ENCODE data around the gene RAB3A.

RAB3A gene

DNA sequence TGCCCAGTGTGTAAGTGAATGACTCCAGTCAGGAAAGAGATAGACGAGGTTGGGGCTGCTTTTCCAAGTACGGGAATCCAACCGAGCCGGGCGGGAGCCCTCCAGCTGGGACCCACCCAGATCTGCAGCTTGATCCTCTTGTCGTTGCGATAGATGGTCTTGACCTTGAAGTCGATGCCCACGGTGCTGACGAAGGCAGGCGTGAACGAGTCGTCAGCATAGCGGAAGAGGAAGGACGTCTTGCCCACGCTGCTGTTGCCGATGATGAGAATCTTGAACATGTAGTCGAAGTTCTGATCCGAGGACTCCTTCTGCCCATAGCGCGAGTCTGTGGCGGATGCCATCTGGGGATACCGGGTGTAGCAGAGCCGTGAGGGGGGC is 1.5 kb downstream of the RAB3A start:
- no peak for FAIRE-seq
- no peak for DNase-seq (ENCODE audit: low spot score)

DNA sequence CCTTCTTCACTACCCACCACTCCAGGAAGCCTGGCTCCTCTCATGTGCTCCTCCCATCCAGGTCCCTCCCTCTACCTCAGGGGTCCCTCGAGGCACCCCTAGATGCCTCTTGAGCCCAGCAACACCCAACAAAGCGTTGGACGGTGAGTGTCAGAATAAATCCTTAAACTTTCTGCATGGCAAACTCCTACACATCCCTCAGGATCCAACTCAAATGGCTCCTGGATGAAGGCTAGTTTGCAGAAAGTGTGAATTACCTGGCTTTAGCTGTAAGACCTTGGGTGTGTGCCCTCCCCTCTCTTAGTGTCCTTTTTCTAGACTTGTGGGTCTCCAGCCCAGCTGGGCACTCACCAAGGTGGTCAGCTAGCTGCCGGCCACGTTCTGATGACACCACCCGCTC is 5.5 kb downstream of the RAB3A start:
- FAIRE-seq, result no peak

DNA sequence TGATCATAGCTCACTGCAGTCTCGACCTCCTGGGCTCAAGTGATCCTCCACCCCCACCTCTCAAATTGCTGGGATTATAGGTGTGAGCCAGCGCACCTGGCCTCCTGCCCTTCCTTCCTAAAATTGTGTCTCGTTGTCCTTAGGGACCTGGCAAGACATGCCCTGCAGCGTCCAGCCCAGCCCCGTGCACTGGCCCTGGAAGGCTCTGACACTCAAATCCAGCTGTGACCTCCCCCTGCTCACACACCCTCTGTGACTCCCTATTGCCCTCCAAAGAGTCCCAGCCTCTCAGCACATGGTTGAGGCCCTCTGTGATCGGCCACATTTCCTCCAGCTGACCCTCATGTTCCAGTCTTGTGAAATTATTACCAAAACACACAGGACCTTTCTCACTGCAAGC is 5.9 kb downstream of the RAB3A start:
- DNase-seq (ENCODE audit: low spot score) (no peak), FAIRE-seq (no peak)

More for the DNA sequence above, 5.5 kb downstream of the RAB3A start:
- DNase-seq (ENCODE audit: low spot score), result no peak

DNA sequence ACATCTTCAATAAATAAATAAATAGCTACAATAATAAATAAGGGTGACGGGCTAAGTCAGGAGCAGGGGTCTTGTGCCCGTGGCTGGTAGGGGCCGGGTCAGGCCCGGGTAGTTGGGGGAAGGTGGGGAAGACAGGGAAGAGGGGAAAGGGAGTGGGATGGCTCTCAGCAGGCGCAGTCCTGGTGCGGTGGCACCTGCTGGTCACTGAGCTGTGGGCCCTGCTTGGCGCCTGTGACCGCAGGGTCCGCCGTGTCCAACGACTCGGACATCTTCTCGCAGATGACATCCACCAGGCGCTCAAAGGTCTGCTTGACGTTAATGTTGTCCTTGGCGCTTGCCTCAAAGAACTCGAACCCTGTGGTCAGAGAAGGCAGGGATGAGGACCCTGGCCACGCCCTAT is 6.5 kb downstream of the RAB3A start:
- DNase-seq (ENCODE audit: low spot score) (no peak), FAIRE-seq (no peak)

DNA sequence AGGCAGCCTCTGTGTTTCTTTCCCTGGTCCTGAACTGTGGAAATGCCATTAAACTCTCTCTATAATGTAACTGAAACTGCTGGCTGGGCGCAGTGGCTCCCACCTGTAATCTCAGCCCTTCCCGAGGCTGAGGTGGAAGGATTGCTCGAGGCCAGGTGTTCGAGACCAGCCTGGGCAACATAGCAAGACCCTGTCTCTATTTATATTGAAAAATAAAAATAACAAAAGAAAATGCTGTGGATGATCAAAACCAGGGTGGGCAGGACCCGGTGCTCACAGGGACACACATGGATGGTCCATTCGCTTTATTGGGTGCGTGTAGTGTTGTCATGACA is 7.4 kb downstream of the RAB3A start:
- FAIRE-seq (no peak), DNase-seq (ENCODE audit: low spot score) (no peak)

DNA sequence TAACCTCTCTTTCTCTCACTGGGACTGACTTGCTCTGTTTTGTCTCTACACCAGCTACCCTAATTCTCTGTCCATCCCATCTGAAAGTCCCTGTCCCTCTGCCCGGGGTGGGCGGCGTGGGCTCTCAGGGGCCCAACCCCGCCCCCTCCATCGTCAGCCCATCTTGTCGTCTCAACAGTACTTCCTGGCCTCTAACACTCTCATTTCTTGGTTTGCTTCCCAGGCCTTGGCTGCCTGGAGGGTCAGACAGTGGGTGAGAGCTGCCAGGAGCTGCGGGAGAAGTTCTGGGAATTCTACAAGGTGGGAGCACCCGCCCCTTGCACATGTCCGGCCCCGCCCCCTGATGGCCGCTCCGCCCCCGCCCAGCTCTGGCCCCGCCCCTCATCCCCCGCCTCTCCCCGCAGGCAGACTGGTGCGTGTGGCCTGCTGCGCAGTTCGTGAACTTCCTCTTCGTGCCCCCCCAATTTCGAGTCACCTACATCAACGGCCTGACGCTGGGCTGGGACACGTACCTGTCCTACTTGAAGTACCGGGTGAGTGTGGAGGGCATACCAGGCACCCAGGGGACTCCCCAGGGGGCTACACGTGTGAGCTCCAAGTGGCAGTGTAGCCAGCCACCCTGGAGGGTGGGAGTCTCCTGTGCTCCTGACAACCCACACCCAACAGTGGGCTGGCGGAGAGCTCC is 9.1 kb downstream of the RAB3A start:
- no peak for FAIRE-seq

DNA sequence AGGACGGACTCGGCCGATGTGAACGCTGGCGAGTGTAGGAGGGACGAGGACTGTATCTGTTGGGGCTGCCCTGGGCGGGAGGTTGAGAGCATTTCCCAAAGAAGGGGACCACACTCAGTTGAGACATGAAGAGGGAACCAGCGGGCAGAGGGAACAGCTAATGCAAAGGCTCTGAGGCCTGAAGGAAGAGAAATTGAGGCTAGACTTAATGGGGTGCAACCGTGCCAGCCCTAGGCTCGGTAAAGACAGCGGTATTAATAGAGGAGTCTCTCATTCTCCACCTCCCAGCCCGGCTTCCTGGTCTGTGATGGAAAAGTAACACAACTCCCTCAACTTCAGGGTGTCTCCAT is 9.7 kb downstream of the RAB3A start:
- DNase-seq (ENCODE audit: low spot score) (no peak), FAIRE-seq (no peak)

More for the DNA sequence above, 9.1 kb downstream of the RAB3A start:
- DNase-seq (ENCODE audit: low spot score), result peak; percentile 45

DNA sequence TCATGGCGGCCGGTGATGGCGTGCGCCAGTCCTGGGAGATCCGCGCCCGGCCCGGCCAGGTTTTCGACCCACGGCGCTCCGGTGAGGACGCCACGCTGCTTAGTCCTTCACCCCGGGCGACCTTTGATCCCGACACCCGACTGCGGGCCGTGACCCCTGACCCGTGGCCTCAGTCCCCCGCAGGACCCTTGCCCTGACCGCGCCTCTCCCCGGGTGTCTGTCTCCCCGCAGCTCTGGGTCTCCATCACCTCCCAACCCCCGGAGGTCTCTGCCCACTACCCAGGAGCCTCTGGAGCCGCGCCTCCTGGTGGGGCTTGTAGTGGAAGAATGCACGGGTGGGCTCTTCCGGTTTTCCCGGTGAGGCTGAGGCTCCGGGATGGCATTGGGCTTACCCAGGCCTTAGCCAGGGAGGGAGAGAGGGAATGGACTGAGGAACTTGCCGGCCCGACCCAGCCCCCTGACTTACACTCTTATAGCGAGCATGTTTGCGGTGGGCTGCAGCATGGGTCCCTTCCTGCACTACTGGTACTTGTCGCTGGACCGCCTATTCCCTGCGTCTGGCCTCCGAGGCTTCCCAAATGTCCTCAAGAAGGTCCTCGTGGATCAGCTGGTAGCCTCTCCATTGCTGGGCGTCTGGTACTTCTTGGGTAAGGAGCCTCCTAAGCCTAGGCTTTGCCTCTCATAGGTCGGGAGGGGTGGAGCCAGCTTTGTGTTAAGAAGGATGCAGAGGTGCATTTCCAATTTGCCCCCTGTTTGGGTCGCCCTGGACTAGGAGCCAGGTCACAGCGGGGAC is 10.3 kb downstream of the RAB3A start:
- FAIRE-seq, result no peak
- DNase-seq (ENCODE audit: low spot score), result no peak

DNA sequence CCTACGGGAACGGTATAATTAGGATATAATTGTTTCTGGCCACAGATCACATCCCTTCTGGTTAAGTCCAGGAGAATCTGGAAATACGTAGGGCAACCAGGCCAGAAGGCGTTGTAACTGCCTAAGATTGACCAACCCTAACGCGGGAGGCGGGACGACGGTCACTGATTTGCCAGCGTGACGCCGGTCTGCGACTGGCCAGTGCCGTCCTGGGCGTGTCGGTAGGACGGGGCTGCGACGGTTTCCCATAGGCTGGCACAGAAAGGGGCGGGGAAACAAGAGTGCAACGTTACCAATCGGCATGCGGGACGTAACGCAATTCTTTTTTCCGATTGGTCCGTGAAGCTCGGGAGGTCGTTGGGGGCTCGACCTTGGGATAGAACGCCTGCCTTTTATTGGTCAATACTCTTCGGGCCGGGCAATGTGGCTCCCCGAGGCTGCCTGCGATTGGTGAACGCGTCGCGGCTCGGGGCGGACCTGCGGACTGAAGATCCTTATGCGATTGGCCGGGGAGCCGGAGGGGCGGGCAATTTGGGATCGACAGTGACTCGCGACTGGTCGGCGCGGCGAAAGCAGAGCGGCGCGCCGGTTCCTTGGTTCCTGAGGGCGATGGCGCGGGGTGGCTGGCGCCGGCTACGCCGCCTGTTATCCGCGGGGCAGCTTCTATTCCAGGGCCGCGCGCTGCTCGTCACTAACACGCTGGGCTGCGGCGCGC is 11.0 kb downstream of the RAB3A start, which contains the start of gene MPV17L2:
TSS of gene MPV17L2 (plus strand) at position 546 of the 715 bp plus-strand sequence. CDS start at position 610, 64 bp downstream.
- DNase-seq (ENCODE audit: low spot score) (peak; percentile 92), FAIRE-seq (peak; percentile 77)

DNA sequence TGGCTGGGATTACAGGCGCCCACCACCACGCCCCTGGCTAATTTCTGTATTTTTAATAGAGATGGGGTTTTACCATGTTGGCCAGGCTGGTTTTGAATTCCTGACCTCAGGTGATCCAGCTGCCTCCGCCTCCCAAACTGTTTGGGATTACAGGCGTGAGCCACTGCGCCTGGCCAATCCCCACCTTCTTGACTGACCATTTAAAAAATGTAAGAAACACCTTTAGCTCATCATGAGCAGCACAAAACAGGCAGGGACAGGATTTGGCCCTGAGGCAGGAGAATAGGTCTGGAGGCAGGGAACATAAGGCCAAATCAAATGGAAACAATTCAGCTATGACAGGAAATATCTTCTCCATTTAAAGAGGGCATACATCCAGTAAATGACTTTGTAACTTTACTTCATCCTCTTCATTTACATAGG is 12.2 kb downstream of the RAB3A start:
- DNase-seq (ENCODE audit: low spot score) (no peak), FAIRE-seq (no peak)

DNA sequence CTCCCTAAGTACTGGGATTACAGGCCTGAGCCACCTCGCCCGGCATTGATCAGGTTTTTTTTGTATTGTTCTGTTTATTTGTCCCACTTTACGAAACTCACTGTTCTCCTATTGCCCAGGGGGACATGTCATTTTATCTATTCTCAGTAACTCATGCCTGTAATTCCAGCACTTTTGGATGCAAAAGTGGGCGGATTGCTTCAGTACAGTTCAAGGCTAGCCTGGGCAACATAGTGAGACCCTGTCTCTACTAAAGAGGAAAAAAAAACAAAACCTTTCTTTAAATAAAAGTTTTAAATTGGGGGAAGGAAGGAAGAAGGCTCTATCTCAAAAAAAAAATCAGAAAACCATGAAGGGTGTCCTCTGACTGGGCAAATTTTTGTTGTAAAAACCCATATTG is 13.6 kb downstream of the RAB3A start:
- FAIRE-seq (no peak), DNase-seq (ENCODE audit: low spot score) (no peak)

DNA sequence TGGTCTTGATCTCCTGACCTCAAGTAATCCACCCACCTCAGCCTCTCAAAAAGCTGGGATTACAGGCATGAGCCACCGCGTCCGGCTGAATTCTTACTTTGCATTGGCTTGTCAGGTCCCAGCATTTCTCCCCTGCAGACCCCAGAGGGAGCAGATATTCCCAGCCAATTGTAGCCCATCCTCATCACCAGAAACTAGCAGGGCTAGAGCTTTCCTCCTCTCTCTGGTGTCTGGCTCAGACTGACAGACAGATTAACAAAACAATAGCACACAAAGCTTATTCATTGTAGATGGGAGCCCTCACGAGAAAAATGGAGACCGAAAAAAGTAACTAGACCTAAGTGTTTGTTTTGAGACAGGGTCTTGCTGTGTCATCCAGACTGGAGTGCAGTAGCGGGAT is 18.3 kb downstream of the RAB3A start:
- DNase-seq (ENCODE audit: low spot score), result no peak
- FAIRE-seq, result no peak

DNA sequence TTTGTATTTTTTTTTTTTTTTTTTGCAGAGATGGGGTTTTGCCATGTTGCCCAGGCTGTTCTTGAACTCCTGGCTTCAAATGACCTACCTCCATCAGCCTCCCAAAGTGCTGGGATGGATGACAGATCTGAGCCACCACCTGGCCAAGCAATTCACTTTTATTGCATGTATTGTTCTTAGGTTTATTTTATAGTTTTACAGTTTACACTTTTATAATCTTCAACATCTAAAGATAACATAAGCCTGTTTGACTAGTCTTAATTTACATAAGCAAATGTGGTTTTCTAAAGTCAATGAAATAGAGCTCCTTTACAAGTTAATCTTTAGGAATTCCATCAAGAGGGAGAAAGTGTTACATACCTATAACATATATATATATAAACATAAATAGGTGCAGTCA is 20.3 kb downstream of the RAB3A start:
- FAIRE-seq, result no peak

DNA sequence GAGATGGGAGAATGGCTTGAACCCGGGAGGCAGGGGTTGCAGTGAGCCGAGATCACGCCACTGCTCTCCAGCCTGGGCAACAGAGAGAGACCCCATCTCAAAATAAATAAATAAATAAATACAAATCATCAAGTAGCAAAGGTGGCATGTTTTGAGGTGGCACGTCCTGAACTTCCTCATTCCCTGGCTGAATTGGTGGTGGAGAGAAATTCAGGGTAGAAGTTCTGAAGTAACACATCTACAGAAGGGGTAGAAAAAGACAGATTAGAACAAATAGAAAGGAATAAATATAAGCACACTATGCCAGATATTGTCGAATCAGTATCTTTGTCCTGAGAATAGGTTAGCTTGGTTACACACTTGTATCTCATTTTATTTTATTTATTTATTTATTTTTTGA is 23.9 kb downstream of the RAB3A start:
- FAIRE-seq (no peak), DNase-seq (ENCODE audit: low spot score) (no peak)

More for the DNA sequence above, 20.3 kb downstream of the RAB3A start:
- no peak for DNase-seq (ENCODE audit: low spot score)

DNA sequence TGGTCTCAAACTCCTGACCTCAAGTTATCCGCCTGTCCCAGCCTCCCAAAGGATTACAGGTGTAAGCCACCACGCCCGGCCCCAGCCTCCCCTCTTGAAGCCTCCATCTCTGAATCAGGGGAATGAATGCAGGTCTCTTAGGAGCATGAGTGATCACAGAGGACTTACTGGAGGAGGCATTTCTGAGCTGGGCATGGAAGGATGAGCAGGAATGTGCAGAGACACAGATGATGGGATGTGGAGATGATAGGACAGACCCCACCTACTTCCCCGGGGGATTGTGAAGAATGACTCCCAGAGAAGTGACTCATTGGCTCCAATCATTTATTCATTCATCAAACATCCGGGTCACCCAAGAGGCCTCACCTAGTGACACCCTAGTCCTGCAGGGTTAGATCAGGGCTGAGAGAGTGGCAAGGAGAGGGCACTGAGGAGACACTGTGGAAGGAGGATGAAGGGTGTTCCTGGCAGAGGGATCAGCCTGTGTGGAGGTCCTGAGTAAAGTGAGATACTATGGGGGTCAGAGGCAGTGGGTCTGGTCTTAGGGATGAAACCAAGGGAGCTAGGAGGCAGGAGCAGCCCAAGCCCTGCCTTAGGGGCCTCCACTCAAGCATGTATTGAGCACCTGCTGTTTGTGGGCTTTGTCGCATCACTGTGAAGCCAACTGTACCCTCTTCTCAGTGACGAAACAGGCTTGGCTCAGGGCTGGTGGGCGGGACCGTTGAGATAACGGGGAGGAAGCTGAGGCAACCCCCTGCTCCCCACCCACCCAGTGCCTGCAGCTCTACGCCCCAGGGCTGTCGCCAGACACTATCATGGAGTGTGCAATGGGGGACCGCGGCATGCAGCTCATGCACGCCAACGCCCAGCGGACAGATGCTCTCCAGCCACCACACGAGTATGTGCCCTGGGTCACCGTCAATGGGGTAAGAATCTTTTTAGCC is 27.2 kb downstream of the RAB3A start:
- no peak for DNase-seq (ENCODE audit: low spot score)
- no peak for FAIRE-seq

DNA sequence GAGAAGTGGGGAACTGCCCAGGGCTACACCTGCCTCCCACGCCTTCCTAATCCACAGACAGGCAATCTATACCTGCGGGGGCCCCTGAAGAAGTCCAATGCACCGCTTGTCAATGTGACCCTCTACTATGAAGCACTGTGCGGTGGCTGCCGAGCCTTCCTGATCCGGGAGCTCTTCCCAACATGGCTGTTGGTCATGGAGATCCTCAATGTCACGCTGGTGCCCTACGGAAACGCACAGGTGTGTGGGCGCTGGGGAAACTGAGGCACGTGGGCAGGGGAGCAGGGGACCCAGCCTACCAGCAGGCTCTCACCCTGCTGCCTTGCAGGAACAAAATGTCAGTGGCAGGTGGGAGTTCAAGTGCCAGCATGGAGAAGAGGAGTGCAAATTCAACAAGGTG is 28.9 kb downstream of the RAB3A start:
- DNase-seq (ENCODE audit: low spot score) (no peak), FAIRE-seq (no peak)

DNA sequence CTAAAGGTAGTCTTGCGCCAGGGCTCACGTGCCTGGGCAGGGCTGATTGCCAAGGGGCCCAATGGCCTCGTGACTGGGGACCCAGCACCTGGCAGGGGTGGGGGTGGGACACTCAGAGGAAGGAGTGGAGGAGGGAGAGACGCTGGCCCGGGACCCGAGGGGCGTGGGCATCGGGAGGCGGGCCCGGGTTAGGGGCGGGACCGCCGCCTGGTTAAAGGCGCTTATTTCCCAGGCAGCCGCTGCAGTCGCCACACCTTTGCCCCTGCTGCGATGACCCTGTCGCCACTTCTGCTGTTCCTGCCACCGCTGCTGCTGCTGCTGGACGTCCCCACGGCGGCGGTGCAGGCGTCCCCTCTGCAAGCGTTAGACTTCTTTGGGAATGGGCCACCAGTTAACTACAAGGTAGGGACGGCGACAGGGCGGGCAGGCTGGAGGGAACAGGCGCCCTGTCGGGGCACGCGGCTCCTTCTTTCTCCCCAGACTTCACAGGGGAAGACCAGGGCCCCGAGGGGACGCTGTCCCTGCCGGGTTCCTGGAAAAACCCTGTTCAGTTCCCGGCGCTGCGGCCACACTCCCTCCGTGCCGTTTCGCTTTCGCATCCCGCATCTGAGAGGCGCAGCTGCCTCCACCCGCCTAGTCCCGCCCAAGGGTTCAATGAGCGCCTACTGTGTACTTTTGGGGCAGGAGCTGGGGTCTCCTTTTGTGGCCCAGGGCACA is 30.1 kb downstream of the RAB3A start, which contains the start of gene IFI30:
TSS of gene IFI30 (plus strand) at position 242 of the 717 bp plus-strand sequence. CDS start at position 271, 29 bp downstream.
- FAIRE-seq, result no peak
- DNase-seq (ENCODE audit: low spot score), result peak; percentile 74

DNA sequence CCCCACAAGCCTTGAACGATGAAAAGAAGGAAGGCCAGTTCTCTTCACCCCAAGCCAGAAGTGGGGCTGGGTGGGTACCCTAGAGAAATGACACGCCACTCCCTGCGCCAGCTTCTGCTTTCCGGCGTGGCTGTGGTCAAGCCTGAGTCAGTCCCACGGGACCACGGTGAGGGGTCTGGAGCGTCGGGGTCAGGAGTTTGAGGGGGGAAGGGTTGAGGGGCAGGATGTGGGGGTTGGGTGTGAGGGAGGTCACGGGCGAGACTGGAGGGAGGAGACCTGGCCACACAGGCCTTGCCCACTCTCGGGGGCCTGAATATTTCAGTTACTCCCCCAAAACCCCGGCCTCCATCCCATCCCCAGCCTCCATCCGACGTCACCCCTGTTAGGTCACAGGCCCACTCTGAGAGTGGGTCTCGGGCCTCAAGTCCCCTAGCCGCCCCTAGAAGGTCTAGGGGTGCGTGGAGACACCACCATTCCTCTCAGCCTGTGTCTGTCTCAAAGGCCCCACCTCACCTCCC is 30.7 kb downstream of the RAB3A start:
- DNase-seq (ENCODE audit: low spot score) (no peak), FAIRE-seq (no peak)

DNA sequence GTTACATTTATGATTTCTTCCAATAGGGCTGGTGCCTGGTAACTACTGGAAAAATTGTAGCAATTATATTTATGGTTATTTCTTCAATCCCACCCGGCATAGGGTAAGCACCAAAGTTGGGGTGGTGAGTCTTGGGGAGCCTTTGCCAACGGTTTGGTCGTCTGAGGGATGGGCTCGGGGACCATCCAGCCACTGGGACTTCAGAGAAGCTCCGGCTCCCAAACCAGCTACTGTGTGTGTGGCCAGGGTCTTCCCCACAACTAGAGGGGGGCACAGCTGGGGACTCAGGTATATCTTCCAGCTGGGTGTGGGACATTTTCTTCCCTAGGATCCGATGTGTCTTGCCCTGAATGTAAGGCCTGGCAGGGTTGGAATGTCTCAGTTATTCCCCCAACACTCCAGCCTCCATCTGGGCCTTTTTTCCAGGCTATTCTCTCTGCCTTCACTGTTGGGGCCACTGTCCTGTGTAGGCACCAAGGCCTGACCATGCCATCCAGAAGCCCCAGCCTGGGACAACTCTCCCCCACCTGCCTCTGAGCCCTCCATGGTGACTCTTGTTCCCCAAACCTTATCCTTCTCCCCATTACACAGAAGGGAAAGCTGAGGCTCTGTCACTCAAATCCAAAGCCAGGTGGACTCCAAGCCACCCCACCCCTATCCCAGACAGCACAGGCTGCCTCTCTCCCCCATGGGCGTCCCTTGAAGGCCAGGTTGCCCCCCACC is 31.4 kb downstream of the RAB3A start:
- no peak for DNase-seq (ENCODE audit: low spot score)
- FAIRE-seq, result no peak
